ENCODE measurements around the gene C1QTNF8.

GRCh38 chr16:1060416-1061340 lies 35.4 kb downstream of the C1QTNF8 start:
- TF ChIP-seq JUND (IDR thresholded peaks at IDR 0.05) (no peak), CTCF (IDR thresholded peaks at IDR 0.05 in 2 of 3, conservative IDR thresholded peaks at IDR 0.05 in 1 of 3; ENCODE audit: borderline replicate concordance in 1 of 3, insufficient read depth in 1 of 3, low read depth in 2 of 3, low read length in 2 of 3) (no peak), ZBTB33 (IDR thresholded peaks at IDR 0.05; ENCODE audit: extremely low read depth, insufficient replicate concordance, low read length) (no peak), EZH2 (IDR thresholded peaks at IDR 0.05) (no peak), POLR2A (IDR thresholded peaks at IDR 0.05; ENCODE audit: borderline replicate concordance, extremely low read depth, insufficient read depth, insufficient read length) (no peak), SP1 (IDR thresholded peaks at IDR 0.05; ENCODE audit: low read depth) (no peak), REST (IDR thresholded peaks at IDR 0.05; ENCODE audit: low read depth) (no peak), MAX (IDR thresholded peaks at IDR 0.05) (no peak)
